Esophagus muscularis mucosa (tissue), 4 donors: ENCODE results near the gene CAPN9. TPM values are rescaled to one million over a fixed set of nuclear protein-coding genes. Genes with fewer than 3 reads are reported as not detected.

Source experiments
- DNase-seq: peaks from one replicate; pipeline ENCODE4 v3.0.0-alpha.2; 2017; ENCODE audit errors: extremely low spot score
- H3K27ac ChIP-seq, 4 donors: fragments of 200-600 bp; sonication (generic); replicated peaks in 1 of 4; 1 replicate in 3 of 4; 2 replicates in 1 of 4; pipeline ENCODE4 v1.5.1; 2016 to 2019; ENCODE audit warnings: mild to moderate bottlenecking in 1 of 4
- H3K27me3 ChIP-seq, 4 donors: fragments of 200-600 bp; sonication (generic); one replicate each; pipeline versions ENCODE4 v1.5.1 to v1.6.0; 2016 to 2019
- H3K36me3 ChIP-seq, 4 donors: fragments of 200-600 bp; sonication (generic); one replicate each; pipeline ENCODE4 v1.5.1; 2016 to 2019
- H3K4me1 ChIP-seq, 4 donors: fragments of 200-600 bp; sonication (generic); one replicate each; pipeline ENCODE4 v1.5.1; 2016 to 2019
- H3K4me3 ChIP-seq, 4 donors: fragments of 200-600 bp; sonication (generic); 1 replicate in 2 of 4; 2 replicates in 2 of 4; pipeline ENCODE4 v1.5.1; 2016 to 2019; ENCODE audit warnings: mild to moderate bottlenecking in 4 of 4, moderate library complexity in 1 of 4
- H3K9me3 ChIP-seq, 4 donors: fragments of 200-600 bp; sonication (generic); 1 replicate in 3 of 4; 2 replicates in 1 of 4; pipeline ENCODE4 v1.5.1; 2016 to 2019
- EP300 ChIP-seq: sonication (generic); formaldehyde crosslinking; IDR thresholded peaks from one replicate; pipeline ENCODE4 v1.6.1; 2017; ENCODE audit warnings: antibody characterized with exemption
- POLR2A ChIP-seq: fragments of 450-650 bp; IDR thresholded peaks from one replicate; pipeline ENCODE4 v1.6.1; 2017; ENCODE audit warnings: antibody characterized with exemption, moderate library complexity, mild to moderate bottlenecking, low read depth
- POLR2AphosphoS5 ChIP-seq, 2 donors: sonication (generic); formaldehyde crosslinking; IDR thresholded peaks; one replicate each; pipeline ENCODE4 v1.6.1; 2017; ENCODE audit warnings: antibody characterized with exemption in 2 of 2
- WGBS: methylation state at CpG from one replicate; pipeline ENCODE4 v1.1.5; 2018; 5-methylcytosine and 5-hydroxymethylcytosine counted together
- intact Hi-C: fragments of 100-400 bp; cut with DNase I; formaldehyde crosslinking; loops from one replicate; pipeline ENCODE4 v1.15.1; 2023
- total RNA-seq, 4 donors: library from RNA; depleted of rRNA; stranded (reverse); fragments of >200 nt; gene quantifications; one replicate each; pipeline versions ENCODE4 v1.1.0 to v1.2.1, GENCODE V29; 2016
- TF ChIP-seq, protein P1 (sequence below), 3 experiments: fragments of 200-600 bp in 2 of 3; fragments of 450-650 bp in 1 of 3; sonication (generic) in 2 of 3; IDR thresholded peaks; one replicate each; pipeline ENCODE4 v1.5.1; 2017 to 2019; ENCODE audit warnings: antibody characterized with exemption in 3 of 3, mild to moderate bottlenecking in 2 of 3, moderate library complexity in 1 of 3

Gene CAPN9
- total RNA-seq, 4 donors from 2014 or later, result not detected

DNA sequence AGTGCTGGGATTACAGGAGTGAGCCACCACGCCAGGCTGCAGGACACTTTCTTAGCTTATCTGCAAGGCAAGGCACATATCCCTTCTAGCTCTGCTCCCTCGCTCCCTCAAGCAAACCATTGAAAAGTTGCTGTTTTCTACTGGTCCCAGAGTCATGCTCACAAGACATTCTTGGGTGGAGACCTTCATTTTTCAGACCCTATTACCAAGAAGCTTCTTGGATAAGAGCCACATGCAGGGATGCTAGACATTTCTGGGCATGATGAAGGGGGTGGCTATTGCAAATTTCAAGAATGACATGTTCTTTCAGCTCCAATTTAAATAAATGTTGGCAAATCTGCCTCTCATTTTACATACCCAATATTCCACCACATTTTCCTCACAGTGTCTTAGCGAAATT lies 33.9 kb downstream of the CAPN9 start:
- Histone ChIP-seq H3K4me1 (no peaks in the 10 kb centered on the region), H3K9me3 (no peaks in the 10 kb centered on the region), H3K36me3 (no peaks in the 10 kb centered on the region), H3K4me3 (no peak overlapping the region), H3K27ac (no peak overlapping the region), H3K27me3 (peaks cover 0 to 29% (median 0%) of the 10 kb centered on the region in 4 donors)
- no peak for DNase-seq
- TF ChIP-seq POLR2AphosphoS5 (IDR thresholded peaks at IDR 0.05) (no peak), EP300 (no peak), POLR2A (no peak)
- TF ChIP-seq, protein P1, sequence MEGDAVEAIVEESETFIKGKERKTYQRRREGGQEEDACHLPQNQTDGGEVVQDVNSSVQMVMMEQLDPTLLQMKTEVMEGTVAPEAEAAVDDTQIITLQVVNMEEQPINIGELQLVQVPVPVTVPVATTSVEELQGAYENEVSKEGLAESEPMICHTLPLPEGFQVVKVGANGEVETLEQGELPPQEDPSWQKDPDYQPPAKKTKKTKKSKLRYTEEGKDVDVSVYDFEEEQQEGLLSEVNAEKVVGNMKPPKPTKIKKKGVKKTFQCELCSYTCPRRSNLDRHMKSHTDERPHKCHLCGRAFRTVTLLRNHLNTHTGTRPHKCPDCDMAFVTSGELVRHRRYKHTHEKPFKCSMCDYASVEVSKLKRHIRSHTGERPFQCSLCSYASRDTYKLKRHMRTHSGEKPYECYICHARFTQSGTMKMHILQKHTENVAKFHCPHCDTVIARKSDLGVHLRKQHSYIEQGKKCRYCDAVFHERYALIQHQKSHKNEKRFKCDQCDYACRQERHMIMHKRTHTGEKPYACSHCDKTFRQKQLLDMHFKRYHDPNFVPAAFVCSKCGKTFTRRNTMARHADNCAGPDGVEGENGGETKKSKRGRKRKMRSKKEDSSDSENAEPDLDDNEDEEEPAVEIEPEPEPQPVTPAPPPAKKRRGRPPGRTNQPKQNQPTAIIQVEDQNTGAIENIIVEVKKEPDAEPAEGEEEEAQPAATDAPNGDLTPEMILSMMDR (IDR thresholded peaks at IDR 0.05), result no peak
- intact Hi-C loops, result no loop called here
- WGBS, result 96% methylated on average over 3 of the region's 3 CpGs

GRCh38 chr1:230781594-230781993 lies 34.4 kb downstream of the CAPN9 start:
- 61% methylated on average over 3 of the region's 3 CpGs for WGBS
- intact Hi-C loops, result no loop called here
- H3K27me3 ChIP-seq, result peaks cover 0 to 29% (median 0%) of the 10 kb centered on the region in 4 donors

GRCh38 chr1:230784163-230784562 lies 37.0 kb downstream of the CAPN9 start:
- H3K27me3 ChIP-seq, result peaks cover 0 to 9% (median 0%) of the 10 kb centered on the region in 4 donors
- no peaks in the 10 kb centered on the region for H3K9me3 ChIP-seq
- intact Hi-C loops, result no loop called here
- no peak for DNase-seq
- no peak overlapping the region for H3K4me3 ChIP-seq
- no peaks in the 10 kb centered on the region for H3K4me1 ChIP-seq
- no peak overlapping the region for H3K27ac ChIP-seq
- WGBS, result 63% methylated on average over 2 of the region's 2 CpGs
- TF ChIP-seq POLR2A, result no peak
- no peak for TF ChIP-seq POLR2AphosphoS5 (IDR thresholded peaks at IDR 0.05)
- TF ChIP-seq, protein P1 (IDR thresholded peaks at IDR 0.05), result no peak
- TF ChIP-seq EP300, result no peak
- H3K36me3 ChIP-seq, result no peaks in the 10 kb centered on the region

More at GRCh38 chr1:230781594-230781993, 34.4 kb downstream of the CAPN9 start:
- Histone ChIP-seq H3K4me3 (no peak overlapping the region), H3K9me3 (no peaks in the 10 kb centered on the region), H3K36me3 (no peaks in the 10 kb centered on the region), H3K27ac (no peak overlapping the region), H3K4me1 (no peaks in the 10 kb centered on the region)
- TF ChIP-seq, protein P1 (IDR thresholded peaks at IDR 0.05), result no peak
- TF ChIP-seq EP300, result no peak
- TF ChIP-seq POLR2AphosphoS5 (IDR thresholded peaks at IDR 0.05), result no peak
- TF ChIP-seq POLR2A, result no peak
- no peak for DNase-seq

GRCh38 chr1:230785636-230786384 lies 38.6 kb downstream of the CAPN9 start:
- peaks cover 0 to 5% (median 0%) of the 10 kb centered on the region in 4 donors for H3K27me3 ChIP-seq
- H3K36me3 ChIP-seq, result no peaks in the 10 kb centered on the region
- H3K9me3 ChIP-seq, result no peaks in the 10 kb centered on the region
- H3K27ac ChIP-seq, result no peak overlapping the region
- DNase-seq, result no peak
- H3K4me3 ChIP-seq, result no peak overlapping the region
- no peak for TF ChIP-seq EP300
- TF ChIP-seq POLR2A, result no peak
- TF ChIP-seq, protein P1 (IDR thresholded peaks at IDR 0.05), result no peak
- no peak for TF ChIP-seq POLR2AphosphoS5 (IDR thresholded peaks at IDR 0.05)
- no peaks in the 10 kb centered on the region for H3K4me1 ChIP-seq
- 80% methylated on average over 2 of the region's 2 CpGs for WGBS
- intact Hi-C loops, result no loop called here
